Testis (tissue), 3 donors: ENCODE results near the gene PCSK7. TPM values are rescaled to one million over a fixed set of nuclear protein-coding genes. Genes with fewer than 3 reads are reported as not detected.

Experiments
- DNase-seq: peaks from one replicate; pipeline ENCODE4 v3.0.0-alpha.2; 2019
- H3K27ac ChIP-seq, 2 donors: fragments of 200-600 bp; sonication (generic); one replicate each; pipeline ENCODE4 v1.5.1; 2019
- H3K27me3 ChIP-seq: fragments of 200-600 bp; sonication (generic); one replicate; pipeline ENCODE4 v1.5.1; 2019
- H3K36me3 ChIP-seq: fragments of 200-600 bp; sonication (generic); one replicate; pipeline ENCODE4 v1.5.1; 2017; ENCODE audit warnings: low read depth; ENCODE audit errors: missing control alignments
- H3K4me1 ChIP-seq: fragments of 200-600 bp; sonication (generic); one replicate; pipeline ENCODE4 v1.5.1; 2019
- H3K4me3 ChIP-seq, 2 donors: fragments of 200-600 bp; sonication (generic); one replicate each; pipeline ENCODE4 v1.5.1; 2017 to 2019
- H3K9me3 ChIP-seq: fragments of 200-600 bp; sonication (generic); one replicate; pipeline ENCODE4 v1.5.1; 2017
- CTCF ChIP-seq, 3 experiments: fragments of 450-650 bp in 2 of 3; fragments of 200-600 bp in 1 of 3; sonication (generic) in 1 of 3; IDR thresholded peaks; one replicate each; pipeline ENCODE4 v1.5.1; 2016 to 2019; ENCODE audit warnings: antibody characterized with exemption in 3 of 3, mild to moderate bottlenecking in 2 of 3, moderate library complexity in 1 of 3
- POLR2A ChIP-seq: fragments of 450-650 bp; IDR thresholded peaks from one replicate; pipeline ENCODE4 v1.6.1; 2017; ENCODE audit warnings: antibody characterized with exemption, mild to moderate bottlenecking, moderate library complexity
- WGBS, 2 donors: methylation state at CpG; one replicate each; pipeline ENCODE4 v1.1.5; 2018; 5-methylcytosine and 5-hydroxymethylcytosine counted together
- intact Hi-C: fragments of 100-400 bp; cut with DNase I; formaldehyde crosslinking; loops from one replicate; pipeline ENCODE4 v1.15.1; 2023; ENCODE audit warnings: low total_unique reads
- polyA plus RNA-seq: library from polyadenylated mRNA; stranded (reverse); fragments of 350-450 nt; fragmentation: Illumina TruSeq; extraction: RNeasy Lipid Tissue Mini Kit (QIAGEN cat#74804); gene quantifications from one replicate; pipeline ENCODE4 v1.2.3, GENCODE V29; 2014; ENCODE audit warnings: low read depth, low replicate concordance; ENCODE audit not compliant: insufficient read depth
- total RNA-seq, 2 donors: library from RNA; depleted of rRNA; stranded (reverse); fragments of >200 nt; gene quantifications; one replicate each; pipeline ENCODE4 v1.2.3, GENCODE V29; 2016

PCSK7 gene
- total and polyA plus RNA-seq, 3 donors from 2014 or later, result 52.0 to 66.5 (median 57.7) TPM

- peak; percentile 81 for DNase-seq
- no peaks in the 10 kb centered on the region for H3K9me3 ChIP-seq
- intact Hi-C loops, result no loop called here
- peak within 1 kb of the TSS; percentile 84 to 94 for H3K27ac ChIP-seq
- no peaks in the 10 kb centered on the region for H3K36me3 ChIP-seq
- TF ChIP-seq POLR2A, result no peak
- TF ChIP-seq CTCF (IDR thresholded peaks at IDR 0.05), result peak; percentile 95 to 98 (median 97)
- 0 to 1% methylated on average over 18 to 38 of the region's 94 CpGs for WGBS, 2 donors
- H3K4me3 ChIP-seq, result peak within 1 kb of the TSS; percentile 92
- peaks cover 18% of the 10 kb centered on the region for H3K4me1 ChIP-seq
- no peaks in the 10 kb centered on the region for H3K27me3 ChIP-seq
Measured at GRCh38 chr11:117232092-117232878, 412 bp upstream of the PCSK7 start, which contains the start of gene RNF214. Gene RNF214, plus strand, starts transcription at chr11:117232671. Its CDS starts 1,602 bp downstream, at chr11:117234273.

GRCh38 chr11:117230999-117231841 lies 653 bp downstream of the PCSK7 start:
- H3K4me3 ChIP-seq, result peak overlapping the region; percentile 92
- peak overlapping the region in 1 of 2 donors; percentile 94 for H3K27ac ChIP-seq
- H3K4me1 ChIP-seq, result peaks cover 18% of the 10 kb centered on the region
- DNase-seq, result no peak
- H3K27me3 ChIP-seq, result no peaks in the 10 kb centered on the region
- no peaks in the 10 kb centered on the region for H3K36me3 ChIP-seq
- WGBS, 2 donors, result 4 to 6% methylated on average over 14 of the region's 14 CpGs
- H3K9me3 ChIP-seq, result no peaks in the 10 kb centered on the region
- TF ChIP-seq POLR2A (no peak), CTCF (IDR thresholded peaks at IDR 0.05) (no peak)
- intact Hi-C loops, result no loop called here

GRCh38 chr11:117230286-117230961 lies 1.4 kb downstream of the PCSK7 start:
- H3K4me1 ChIP-seq, result peaks cover 18% of the 10 kb centered on the region
- no peak for TF ChIP-seq POLR2A
- intact Hi-C loops, result no loop called here

GRCh38 chr11:117229931-117230285 lies 2.0 kb downstream of the PCSK7 start:
- WGBS, 2 donors, result 80 to 84% methylated on average over 5 of the region's 5 CpGs
- no peak for DNase-seq
- no peaks in the 10 kb centered on the region for H3K27me3 ChIP-seq
- H3K4me1 ChIP-seq, result peaks cover 18% of the 10 kb centered on the region
- no peak overlapping the region for H3K27ac ChIP-seq
- no peaks in the 10 kb centered on the region for H3K36me3 ChIP-seq
- TF ChIP-seq CTCF (IDR thresholded peaks at IDR 0.05), result no peak
- no peaks in the 10 kb centered on the region for H3K9me3 ChIP-seq
- no peak overlapping the region for H3K4me3 ChIP-seq
- intact Hi-C loops, result no loop called here

More at GRCh38 chr11:117230286-117230961, 1.4 kb downstream of the PCSK7 start:
- DNase-seq, result no peak
- no peaks in the 10 kb centered on the region for H3K36me3 ChIP-seq
- H3K27me3 ChIP-seq, result no peaks in the 10 kb centered on the region
- WGBS, 2 donors, result 74 to 77% methylated on average over 12 of the region's 12 CpGs
- H3K27ac ChIP-seq, result no peak overlapping the region
- no peaks in the 10 kb centered on the region for H3K9me3 ChIP-seq
- no peak overlapping the region for H3K4me3 ChIP-seq

- no peaks in the 10 kb centered on the region for H3K27me3 ChIP-seq
- H3K9me3 ChIP-seq, result no peaks in the 10 kb centered on the region
- H3K27ac ChIP-seq, result no peak overlapping the region
- DNase-seq, result no peak
- WGBS, 2 donors, result 92 to 94% methylated on average over 2 to 12 of the region's 12 CpGs
- peaks cover 18% of the 10 kb centered on the region for H3K4me1 ChIP-seq
- H3K4me3 ChIP-seq, result no peak overlapping the region
- TF ChIP-seq POLR2A (no peak), CTCF (IDR thresholded peaks at IDR 0.05) (no peak)
- intact Hi-C loops, result no loop called here
- no peaks in the 10 kb centered on the region for H3K36me3 ChIP-seq
Measured at GRCh38 chr11:117229411-117229810, 2.5 kb downstream of the PCSK7 start.
